AG04450 (cell line): ENCODE data around the gene BLOC1S4. TPM values are rescaled to one million over a fixed set of nuclear protein-coding genes. Genes with fewer than 3 reads are reported as not detected.

Source experiments
- CTCF ChIA-PET: fragments of 300-600, 350-600 bp; formaldehyde crosslinking; extraction: SDS; loops from one replicate; lab custom pipeline; 2022; ENCODE audit warnings: antibody characterized with exemption, inconsistent platforms; lab: Charles Lee
- POLR2A ChIA-PET: fragments of 350-600 bp; formaldehyde crosslinking; extraction: SDS; loops from one replicate; lab custom pipeline; 2021; ENCODE audit warnings: antibody characterized with exemption, inconsistent platforms; lab: Yijun Ruan, JAX
- DNase-seq: peaks from one replicate; pipeline ENCODE4 v3.0.0-alpha.2; 2011; ENCODE audit warnings: low read depth, low spot score
- H3K27ac ChIP-seq: one replicate; pipeline ENCODE4 v1.5.1; 2012; ENCODE audit warnings: low read depth, low read length, control low read depth
- H3K27me3 ChIP-seq: one replicate; pipeline ENCODE4 v1.6.0; 2012; ENCODE audit warnings: low read length; ENCODE audit not compliant: control insufficient read depth, insufficient read depth
- H3K4me3 ChIP-seq: 2 replicates; pipeline ENCODE4 v1.5.1; 2011; ENCODE audit warnings: mild to moderate bottlenecking, low read depth, low read length, control low read depth
- H3K9me3 ChIP-seq: 2 replicates; pipeline ENCODE4 v1.5.1; 2012; ENCODE audit warnings: low read length; ENCODE audit not compliant: control insufficient read depth, insufficient read depth
- polyA plus RNA-seq: library from polyadenylated mRNA; depleted of rRNA; stranded (reverse); fragments of >200 nt; gene quantifications from 2 replicates; pipeline ENCODE4 v1.2.3, GENCODE V29; 2011
- TF ChIP-seq, protein P1 (sequence below): IDR thresholded peaks from 2 replicates; pipeline ENCODE4 v1.5.1; 2011; ENCODE audit warnings: low read depth, low read length, control low read depth, inconsistent platforms

BLOC1S4 gene
- polyA plus RNA-seq, 1 experiment: 14.5 TPM

DNA sequence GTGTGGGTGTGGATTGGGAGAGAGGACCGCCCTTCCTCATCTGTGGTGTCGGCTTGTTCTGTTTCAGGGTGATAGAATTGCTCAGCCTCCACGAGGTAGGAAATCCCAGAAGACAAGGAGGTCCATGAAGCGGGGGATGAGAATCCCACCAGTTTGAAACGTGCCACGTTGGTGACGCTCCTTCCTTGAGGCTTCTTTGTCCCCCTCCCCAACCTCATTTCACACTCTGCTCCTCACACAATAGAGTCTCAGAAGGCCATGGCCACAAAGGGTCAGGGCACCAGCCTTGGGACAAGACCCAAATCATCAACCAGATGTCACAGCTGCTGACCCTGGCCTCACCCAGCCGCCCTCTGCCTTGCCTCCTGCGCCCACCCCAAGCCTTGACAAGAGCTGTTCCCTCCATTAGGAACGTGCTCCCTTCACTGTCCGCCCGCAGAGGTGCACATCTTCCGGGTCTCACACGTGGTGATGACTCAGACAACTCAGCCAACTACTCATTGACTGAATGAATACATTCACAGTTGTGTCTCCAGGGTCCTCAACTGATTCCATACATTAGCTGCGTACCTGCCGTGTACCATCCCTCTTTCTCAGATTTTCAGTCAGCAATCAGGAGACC, 18.3 kb downstream of the BLOC1S4 start:
- no peaks in the 10 kb centered on the region for H3K27me3 ChIP-seq
- CTCF ChIA-PET: interaction anchor here (0.6 to 1.9 kb wide), 2 partner anchors 139 to 308 kb away, joined by 3 to 7 read pairs; a partner anchor contains a TSS
- H3K9me3 ChIP-seq: peaks cover 4% of the 10 kb centered on the region
- DNase-seq: no peak
- POLR2A ChIA-PET: interaction anchor here (0.5 kb wide), 1 partner anchor 70 kb away, joined by 7 read pairs; no protein-coding TSS in a partner anchor
- H3K4me3 ChIP-seq: no peak overlapping the region
- TF ChIP-seq, protein P1, sequence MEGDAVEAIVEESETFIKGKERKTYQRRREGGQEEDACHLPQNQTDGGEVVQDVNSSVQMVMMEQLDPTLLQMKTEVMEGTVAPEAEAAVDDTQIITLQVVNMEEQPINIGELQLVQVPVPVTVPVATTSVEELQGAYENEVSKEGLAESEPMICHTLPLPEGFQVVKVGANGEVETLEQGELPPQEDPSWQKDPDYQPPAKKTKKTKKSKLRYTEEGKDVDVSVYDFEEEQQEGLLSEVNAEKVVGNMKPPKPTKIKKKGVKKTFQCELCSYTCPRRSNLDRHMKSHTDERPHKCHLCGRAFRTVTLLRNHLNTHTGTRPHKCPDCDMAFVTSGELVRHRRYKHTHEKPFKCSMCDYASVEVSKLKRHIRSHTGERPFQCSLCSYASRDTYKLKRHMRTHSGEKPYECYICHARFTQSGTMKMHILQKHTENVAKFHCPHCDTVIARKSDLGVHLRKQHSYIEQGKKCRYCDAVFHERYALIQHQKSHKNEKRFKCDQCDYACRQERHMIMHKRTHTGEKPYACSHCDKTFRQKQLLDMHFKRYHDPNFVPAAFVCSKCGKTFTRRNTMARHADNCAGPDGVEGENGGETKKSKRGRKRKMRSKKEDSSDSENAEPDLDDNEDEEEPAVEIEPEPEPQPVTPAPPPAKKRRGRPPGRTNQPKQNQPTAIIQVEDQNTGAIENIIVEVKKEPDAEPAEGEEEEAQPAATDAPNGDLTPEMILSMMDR: no peak
- H3K27ac ChIP-seq: no peak overlapping the region

DNA sequence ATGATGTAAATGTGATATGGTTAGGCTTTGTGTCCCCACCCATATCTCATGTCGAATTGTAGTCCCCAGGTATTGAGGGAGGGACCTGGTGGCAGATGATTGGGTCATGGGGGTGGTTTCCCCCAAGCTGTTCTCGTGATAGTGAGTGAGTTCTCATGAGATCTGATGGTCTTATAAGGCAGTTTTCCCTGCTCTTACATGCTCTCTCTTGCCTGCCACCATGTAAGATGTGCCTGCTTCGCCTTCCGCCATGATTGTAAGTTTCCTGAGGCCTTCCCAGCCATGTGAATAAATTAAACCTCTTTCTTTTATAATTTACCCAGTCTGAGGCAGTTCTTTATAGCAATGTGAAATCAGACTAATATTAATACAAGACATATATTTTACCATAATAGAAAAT, 23.9 kb downstream of the BLOC1S4 start:
- TF ChIP-seq, protein P1: no peak
- H3K4me3 ChIP-seq: no peak overlapping the region
- no peaks in the 10 kb centered on the region for H3K27me3 ChIP-seq
- H3K27ac ChIP-seq: no peak overlapping the region
- ChIA-PET POLR2A (no interaction called here), CTCF (no interaction called here)
- H3K9me3 ChIP-seq: peaks cover 2% of the 10 kb centered on the region
- DNase-seq: no peak

DNA sequence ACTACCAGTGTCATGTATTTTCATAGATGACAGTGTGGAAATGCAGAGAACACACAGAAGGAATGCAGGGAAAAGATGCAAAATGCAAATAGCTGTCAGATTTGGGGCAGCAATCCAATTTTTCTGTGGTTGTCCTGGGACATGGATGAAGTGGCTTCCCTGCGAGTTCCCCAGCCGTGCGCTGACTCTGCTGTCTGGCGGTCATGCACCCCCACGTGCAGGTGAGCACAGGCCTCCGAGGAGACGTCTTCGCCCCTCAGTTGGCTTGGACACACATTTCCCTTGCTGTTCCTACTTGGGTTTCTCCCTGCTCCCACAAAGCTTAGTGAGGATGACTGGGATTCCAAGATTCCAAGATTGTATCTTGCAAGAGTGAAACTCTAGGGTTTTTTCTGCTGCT, 24.4 kb downstream of the BLOC1S4 start:
- CTCF ChIA-PET: no interaction called here
- Histone ChIP-seq H3K9me3 (peaks cover 2% of the 10 kb centered on the region), H3K27me3 (no peaks in the 10 kb centered on the region), H3K4me3 (no peak overlapping the region), H3K27ac (no peak overlapping the region)
- TF ChIP-seq, protein P1: no peak
- no peak for DNase-seq
- POLR2A ChIA-PET: no interaction called here

DNA sequence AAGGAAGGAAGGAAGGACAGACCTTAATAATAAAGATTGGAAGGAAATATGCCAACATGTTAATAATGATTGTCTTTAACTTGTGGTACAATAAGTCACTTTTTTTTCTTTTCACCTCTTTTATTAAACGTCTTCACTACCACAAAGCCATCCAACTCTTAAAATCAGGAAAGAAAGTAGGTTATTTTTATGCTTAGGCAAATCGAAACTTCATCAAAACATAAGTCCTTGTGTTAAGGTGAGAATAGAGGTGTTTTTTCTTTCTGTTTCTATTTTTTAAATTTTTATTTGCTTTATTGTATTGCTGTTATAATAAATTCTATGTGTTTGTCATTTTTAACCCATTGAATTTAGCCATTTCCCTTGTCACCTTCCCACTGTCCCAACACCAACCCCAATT, 26.5 kb downstream of the BLOC1S4 start:
- ChIA-PET POLR2A (no interaction called here), CTCF (interaction anchor here (0.6 kb wide), 2 partner anchors 56 to 300 kb away, joined by 4 to 5 read pairs; a partner anchor contains a TSS)
- no peak overlapping the region for H3K27ac ChIP-seq
- no peaks in the 10 kb centered on the region for H3K27me3 ChIP-seq
- TF ChIP-seq, protein P1: no peak
- no peak for DNase-seq
- peaks cover 2% of the 10 kb centered on the region for H3K9me3 ChIP-seq
- H3K4me3 ChIP-seq: no peak overlapping the region

DNA sequence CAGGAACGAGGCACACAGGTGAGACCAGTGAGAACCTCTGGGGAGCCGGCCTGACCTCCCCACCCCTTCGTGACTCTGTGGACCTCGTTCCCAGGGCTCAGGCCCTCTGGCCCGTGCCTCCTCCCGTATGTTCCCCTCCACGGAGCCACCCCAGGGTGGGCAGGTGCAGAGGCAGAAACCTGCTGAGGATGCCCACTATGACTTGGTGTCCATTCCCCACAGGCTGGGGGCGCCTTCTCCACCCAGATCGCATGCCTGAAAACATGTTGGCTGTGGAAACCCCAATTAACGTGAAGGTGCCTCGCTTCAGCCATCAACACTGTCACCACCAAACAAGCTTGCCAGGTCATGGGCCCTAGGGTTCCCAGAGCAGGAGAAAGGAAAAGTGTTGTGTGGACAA, 27.0 kb downstream of the BLOC1S4 start:
- Histone ChIP-seq H3K9me3 (peaks cover 2% of the 10 kb centered on the region), H3K27ac (no peak overlapping the region), H3K4me3 (no peak overlapping the region), H3K27me3 (no peaks in the 10 kb centered on the region)
- TF ChIP-seq, protein P1: no peak
- ChIA-PET POLR2A (no interaction called here), CTCF (interaction anchor here (0.6 kb wide), 2 partner anchors 55 to 300 kb away, joined by 4 to 5 read pairs; a partner anchor contains a TSS)
- DNase-seq: no peak
